ENCODE results near the gene NDUFS8. TPM values are rescaled to one million over a fixed set of nuclear protein-coding genes. Genes with fewer than 3 reads are reported as not detected.

Gene NDUFS8
- total and polyA plus RNA-seq, 2 experiments from 2014 or later: 111 to 286 TPM

DNA sequence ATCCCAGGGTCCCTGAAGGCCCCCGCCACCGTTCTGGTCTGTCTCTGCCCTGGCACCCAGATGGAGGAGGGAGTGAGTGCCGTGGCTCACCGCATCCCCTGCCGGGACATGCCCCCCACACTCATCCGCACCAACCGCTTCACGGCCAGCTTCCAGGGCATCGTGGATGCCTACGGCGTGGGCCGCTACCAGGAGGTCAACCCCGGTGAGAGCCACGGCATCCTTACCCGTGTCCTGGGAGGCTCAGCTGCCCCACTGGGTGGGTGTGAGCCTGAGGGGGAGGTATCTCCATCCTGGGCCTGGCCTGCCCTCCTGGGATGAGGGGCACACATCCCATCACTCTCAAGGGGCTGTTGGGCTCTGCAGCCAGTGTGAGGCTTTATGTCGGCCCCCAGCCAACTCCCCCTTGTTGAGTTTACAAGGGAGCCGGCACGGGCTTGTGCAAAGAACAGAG, 14.4 kb downstream of the NDUFS8 start:
- Histone ChIP-seq H3K4me1 (ENCODE audit: insufficient read depth) (peaks cover 10% of the 10 kb centered on the region), H3K36me3 (replicated peaks; ENCODE audit: insufficient read depth, low read depth) (no peaks in the 10 kb centered on the region), H3K9me2 (replicated peaks; ENCODE audit: insufficient read depth) (no peaks in the 10 kb centered on the region), H2AFZ (no peak overlapping the region), H4K20me1 (ENCODE audit: insufficient read depth, poor library complexity, severe bottlenecking) (no peaks in the 10 kb centered on the region), H3K4me3 (no peak overlapping the region), H3K4me2 (no peak overlapping the region), H3K27ac (no peak overlapping the region), H3K27me3 (no peaks in the 10 kb centered on the region), H3K79me2 (peaks cover 3% of the 10 kb centered on the region), H3K9me3 (ENCODE audit: low read depth) (no peaks in the 10 kb centered on the region)
- no peak for DNase-seq (ENCODE audit: low spot score)
- 96% methylated on average over 18 of the region's 18 CpGs for WGBS (ENCODE audit: low lambda C conversion rate, missing lambda C conversion rate)
- TF ChIP-seq EZH2phosphoT487 (IDR thresholded peaks at IDR 0.05; ENCODE audit: low read depth, severe bottlenecking, unreplicated experiment) (no peak), CTCF (IDR thresholded peaks at IDR 0.05; ENCODE audit: poor library complexity) (no peak), EZH2 (IDR thresholded peaks at IDR 0.05; ENCODE audit: borderline replicate concordance) (no peak)

GRCh38 chr11:68047437-68048290, 17.2 kb downstream of the NDUFS8 start:
- TF ChIP-seq EZH2 (IDR thresholded peaks at IDR 0.05; ENCODE audit: borderline replicate concordance) (no peak), EZH2phosphoT487 (IDR thresholded peaks at IDR 0.05; ENCODE audit: low read depth, severe bottlenecking, unreplicated experiment) (no peak), CTCF (IDR thresholded peaks at IDR 0.05; ENCODE audit: poor library complexity) (no peak)
- no peak overlapping the region for H2AFZ ChIP-seq
- no peaks in the 10 kb centered on the region for H3K79me2 ChIP-seq
- H3K4me3 ChIP-seq: no peak overlapping the region
- H3K9me3 ChIP-seq (ENCODE audit: low read depth): no peaks in the 10 kb centered on the region
- WGBS (ENCODE audit: low lambda C conversion rate, missing lambda C conversion rate): 95% methylated on average over 37 of the region's 37 CpGs
- DNase-seq (ENCODE audit: low spot score): no peak
- no peaks in the 10 kb centered on the region for H4K20me1 ChIP-seq (ENCODE audit: insufficient read depth, poor library complexity, severe bottlenecking)
- H3K27me3 ChIP-seq: no peaks in the 10 kb centered on the region
- H3K4me2 ChIP-seq: no peak overlapping the region
- H3K27ac ChIP-seq: no peak overlapping the region
- H3K36me3 ChIP-seq (replicated peaks; ENCODE audit: insufficient read depth, low read depth): no peaks in the 10 kb centered on the region
- H3K9me2 ChIP-seq (replicated peaks; ENCODE audit: insufficient read depth): no peaks in the 10 kb centered on the region
- H3K4me1 ChIP-seq (ENCODE audit: insufficient read depth): no peaks in the 10 kb centered on the region

GRCh38 chr11:68048681-68049508, 18.4 kb downstream of the NDUFS8 start:
- Histone ChIP-seq H4K20me1 (ENCODE audit: insufficient read depth, poor library complexity, severe bottlenecking) (no peaks in the 10 kb centered on the region), H3K9me2 (replicated peaks; ENCODE audit: insufficient read depth) (no peaks in the 10 kb centered on the region), H3K27ac (no peak overlapping the region), H3K79me2 (no peaks in the 10 kb centered on the region), H3K36me3 (replicated peaks; ENCODE audit: insufficient read depth, low read depth) (no peaks in the 10 kb centered on the region), H3K4me3 (no peak overlapping the region), H3K4me1 (ENCODE audit: insufficient read depth) (no peaks in the 10 kb centered on the region), H3K27me3 (no peaks in the 10 kb centered on the region), H3K9me3 (ENCODE audit: low read depth) (no peaks in the 10 kb centered on the region), H3K4me2 (no peak overlapping the region), H2AFZ (no peak overlapping the region)
- 95% methylated on average over 27 of the region's 35 CpGs for WGBS (ENCODE audit: low lambda C conversion rate, missing lambda C conversion rate)
- TF ChIP-seq CTCF (IDR thresholded peaks at IDR 0.05; ENCODE audit: poor library complexity): no peak
- TF ChIP-seq EZH2phosphoT487 (IDR thresholded peaks at IDR 0.05; ENCODE audit: low read depth, severe bottlenecking, unreplicated experiment): no peak
- no peak for TF ChIP-seq EZH2 (IDR thresholded peaks at IDR 0.05; ENCODE audit: borderline replicate concordance)
- no peak for DNase-seq (ENCODE audit: low spot score)
